GM23338 (cell line): ENCODE data around the gene HTR1E. TPM values are rescaled to one million over a fixed set of nuclear protein-coding genes. Genes with fewer than 3 reads are reported as not detected.

Experiments
- ATAC-seq: fragments of 200-7000 bp; cut with Tn5 transposase; 3 replicates; pipeline ENCODE4 v1.9.1; 2020
- DNase-seq: peaks from one replicate; pipeline ENCODE4 v3.0.0-alpha.2; 2015; ENCODE audit warnings: low spot score
- H2AFZ ChIP-seq: fragments of 200-600 bp; sonication (generic); 2 replicates; pipeline ENCODE4 v1.8.0; 2016; ENCODE audit warnings: antibody characterized with exemption, mild to moderate bottlenecking, moderate library complexity
- H3F3A ChIP-seq: fragments of 200-600 bp; sonication (generic); replicated peaks from 2 replicates; pipeline ENCODE4 v1.8.0; 2017; ENCODE audit warnings: antibody characterized with exemption, mixed run types, low read depth
- H3K27ac ChIP-seq: fragments of 200-600 bp; sonication (generic); 2 replicates; pipeline ENCODE4 v1.6.1; 2016; ENCODE audit warnings: low read depth
- H3K27me3 ChIP-seq: fragments of 200-600 bp; sonication (generic); 2 replicates; pipeline ENCODE4 v1.8.0; 2016; ENCODE audit warnings: mild to moderate bottlenecking, mixed run types, moderate library complexity; ENCODE audit not compliant: insufficient read depth
- H3K36me3 ChIP-seq: fragments of 200-600 bp; sonication (generic); 2 replicates; pipeline ENCODE4 v1.8.0; 2016; ENCODE audit warnings: mild to moderate bottlenecking; ENCODE audit not compliant: insufficient read depth
- H3K4me1 ChIP-seq: fragments of 200-600 bp; sonication (generic); 2 replicates; pipeline ENCODE4 v1.8.0; 2016; ENCODE audit warnings: mild to moderate bottlenecking, moderate library complexity; ENCODE audit not compliant: insufficient read depth
- H3K4me2 ChIP-seq: fragments of 200-600 bp; sonication (generic); 2 replicates; pipeline ENCODE4 v1.7.1; 2017; ENCODE audit warnings: mixed run types
- H3K4me3 ChIP-seq: fragments of 200-600 bp; sonication (generic); 2 replicates; pipeline ENCODE4 v1.6.1; 2016; ENCODE audit warnings: mixed run types
- H3K79me2 ChIP-seq: fragments of 200-600 bp; sonication (generic); replicated peaks from 2 replicates; pipeline ENCODE4 v1.8.0; 2017; ENCODE audit warnings: mild to moderate bottlenecking; ENCODE audit not compliant: insufficient read depth
- H3K9me2 ChIP-seq: fragments of 200-600 bp; sonication (generic); 2 replicates; pipeline ENCODE4 v1.8.0; 2017; ENCODE audit not compliant: insufficient read depth
- H4K20me1 ChIP-seq: fragments of 200-600 bp; sonication (generic); replicated peaks from 2 replicates; pipeline ENCODE4 v1.8.0; 2017; ENCODE audit warnings: mild to moderate bottlenecking; ENCODE audit not compliant: insufficient read depth
- H3K27ac Mint-ChIP-seq: 2 replicates; pipeline ENCODE4 v1.8.0; 2020; ENCODE audit warnings: inconsistent platforms, mild to moderate bottlenecking, moderate library complexity, mixed read lengths
- H3K27me3 Mint-ChIP-seq: 3 replicates; pipeline ENCODE4 v1.8.0; 2022; ENCODE audit warnings: low read depth, mild to moderate bottlenecking, moderate library complexity, mixed read lengths, inconsistent platforms; ENCODE audit not compliant: insufficient read depth, poor library complexity
- H3K36me3 Mint-ChIP-seq: 3 replicates; pipeline ENCODE4 v1.8.0; 2021; ENCODE audit warnings: low read depth, mild to moderate bottlenecking, inconsistent platforms, moderate library complexity, mixed read lengths
- H3K4me1 Mint-ChIP-seq: 3 replicates; pipeline ENCODE4 v1.8.0; 2020; ENCODE audit warnings: mild to moderate bottlenecking, inconsistent platforms, mixed read lengths
- H3K4me3 Mint-ChIP-seq: 3 replicates; pipeline ENCODE4 v1.8.0; 2021; ENCODE audit warnings: moderate library complexity, mild to moderate bottlenecking, inconsistent platforms, mixed read lengths
- H3K9me3 Mint-ChIP-seq: 3 replicates; pipeline ENCODE4 v1.8.0; 2020; ENCODE audit warnings: moderate library complexity, mild to moderate bottlenecking, inconsistent platforms, mixed read lengths
- ETS1 ChIP-seq: IDR thresholded peaks from 2 replicates; pipeline ENCODE4 v1.6.1; 2016; ENCODE audit warnings: antibody characterized with exemption
- EZH2 ChIP-seq: fragments of 200-600 bp; sonication (generic); IDR thresholded peaks from one replicate; pipeline ENCODE4 v1.8.0; 2017; ENCODE audit warnings: antibody characterized with exemption, mild to moderate bottlenecking, low read depth; ENCODE audit not compliant: unreplicated experiment
- JUNB ChIP-seq: IDR thresholded peaks from one replicate; pipeline ENCODE4 v1.6.1; 2016; ENCODE audit warnings: antibody characterized with exemption; ENCODE audit not compliant: unreplicated experiment
- NANOG ChIP-seq: IDR thresholded peaks from 2 replicates; pipeline ENCODE4 v1.6.1; 2016; ENCODE audit warnings: antibody characterized with exemption, borderline replicate concordance
- POLR2AphosphoS5 ChIP-seq: IDR thresholded peaks from 2 replicates; pipeline ENCODE4 v1.6.1; 2016; ENCODE audit warnings: antibody characterized with exemption, low read depth
- REST ChIP-seq: IDR thresholded peaks from one replicate; pipeline ENCODE4 v1.6.1; 2018; ENCODE audit warnings: antibody characterized with exemption; ENCODE audit not compliant: unreplicated experiment
- STAT1 ChIP-seq: IDR thresholded peaks from one replicate; pipeline ENCODE4 v1.6.1; 2016; ENCODE audit warnings: antibody characterized with exemption; ENCODE audit not compliant: unreplicated experiment
- ZNF114 ChIP-seq: fragments of 250-450 bp; sonication (Bioruptor Pico); IDR thresholded peaks from 2 replicates; pipeline ENCODE4 v1.5.0; 2020; ENCODE audit warnings: mild to moderate bottlenecking, moderate library complexity
- ZNF331 ChIP-seq: fragments of 250-450 bp; sonication (Bioruptor Pico); IDR thresholded peaks from 2 replicates; pipeline ENCODE4 v1.5.0; 2020; ENCODE audit warnings: low read depth, mild to moderate bottlenecking, moderate library complexity
- ZNF462 ChIP-seq: fragments of 250-450 bp; sonication (Bioruptor Pico); IDR thresholded peaks from 2 replicates; pipeline ENCODE4 v1.5.0; 2020; ENCODE audit warnings: mild to moderate bottlenecking, moderate library complexity
- polyA plus RNA-seq: library from polyadenylated mRNA; unstranded; fragments of >200 nt; fragmentation: Nextera tagmentation; extraction: Ambion mirVana; gene quantifications from 2 replicates; pipeline ENCODE4 v1.2.1, GENCODE V29; 2016
- total RNA-seq: library from RNA; depleted of rRNA; stranded (reverse); fragments of >200 nt; shearing (Covaris generic); gene quantifications from 2 replicates; pipeline ENCODE4 v1.2.3, GENCODE V29; 2014

HTR1E gene
- total and polyA plus RNA-seq, 2 experiments from 2014 or later, result not detected

- Histone ChIP-seq H3K9me2 (no peaks in the 10 kb centered on the region), H3K79me2 (no peaks in the 10 kb centered on the region), H2AFZ (no peak overlapping the region), H3K4me3 (no peak overlapping the region), H3K4me1 (no peaks in the 10 kb centered on the region), H3K27ac (no peak overlapping the region), H3F3A (no peaks in the 10 kb centered on the region), H3K4me2 (no peak overlapping the region), H4K20me1 (no peaks in the 10 kb centered on the region), H3K36me3 (no peaks in the 10 kb centered on the region), H3K27me3 (no peaks in the 10 kb centered on the region)
- no peak overlapping the region for H3K27ac Mint-ChIP-seq
- ATAC-seq (no peak), DNase-seq (no peak)
- peaks cover 4% of the 10 kb centered on the region for H3K27me3 Mint-ChIP-seq
- H3K9me3 Mint-ChIP-seq, result peaks cover 15% of the 10 kb centered on the region
- no peak overlapping the region for H3K4me3 Mint-ChIP-seq
- no peak for TF ChIP-seq POLR2AphosphoS5
- peaks cover 4% of the 10 kb centered on the region; the same call in 1 of the 3 replicates for H3K4me1 Mint-ChIP-seq
- peaks cover 10% of the 10 kb centered on the region for H3K36me3 Mint-ChIP-seq
Observed at GRCh38 chr6:87059943-87060342, 122.6 kb downstream of the HTR1E start.

- DNase-seq (no peak), ATAC-seq (no peak)
- no peak overlapping the region for H2AFZ ChIP-seq
- H3F3A ChIP-seq, result no peaks in the 10 kb centered on the region
- peaks cover 5% of the 10 kb centered on the region for H3K27me3 Mint-ChIP-seq
- H3K4me2 ChIP-seq, result no peak overlapping the region
- H3K36me3 ChIP-seq, result no peaks in the 10 kb centered on the region
- H3K36me3 Mint-ChIP-seq, result peaks cover 3% of the 10 kb centered on the region; the same call in 1 of the 3 replicates
- H3K27ac Mint-ChIP-seq, result no peak overlapping the region
- peaks cover 10% of the 10 kb centered on the region for H3K4me1 Mint-ChIP-seq
- H3K27ac ChIP-seq, result no peak overlapping the region
- H4K20me1 ChIP-seq, result no peaks in the 10 kb centered on the region
- H3K4me3 Mint-ChIP-seq, result no peak overlapping the region
- H3K27me3 ChIP-seq, result no peaks in the 10 kb centered on the region
- no peaks in the 10 kb centered on the region for H3K79me2 ChIP-seq
- H3K9me2 ChIP-seq, result no peaks in the 10 kb centered on the region
- H3K9me3 Mint-ChIP-seq, result peaks cover 4% of the 10 kb centered on the region; the same call in 2 of the 3 replicates
- no peak for TF ChIP-seq ZNF331 (CRISPR knock-in tag)
- TF ChIP-seq EZH2, result no peak
- no peak for TF ChIP-seq ZNF462 (CRISPR knock-in tag)
- TF ChIP-seq ZNF114, result no peak
- TF ChIP-seq NANOG, result no peak
- TF ChIP-seq ETS1, result no peak
- TF ChIP-seq STAT1, result no peak
- no peak for TF ChIP-seq REST
- no peak for TF ChIP-seq JUNB
- no peaks in the 10 kb centered on the region for H3K4me1 ChIP-seq
- no peak overlapping the region for H3K4me3 ChIP-seq
Observed at GRCh38 chr6:87065117-87065516, 127.8 kb downstream of the HTR1E start.
